GM23338 (cell line): ENCODE results near the gene FCGBP.

Experiments
- CREB1 ChIP-seq: fragments of 250-450 bp; sonication (Bioruptor Pico); IDR thresholded peaks from 2 replicates; pipeline ENCODE4 v1.5.0; 2020; ENCODE audit warnings: low read depth, mild to moderate bottlenecking, moderate library complexity
- CTCF ChIP-seq, 2 experiments: fragments of 200-600 bp in 1 of 2; sonication (generic) in 1 of 2; conservative IDR thresholded peaks; 2 replicates each; pipeline versions ENCODE4 v1.5.1 to v1.6.1; 2016 to 2017; ENCODE audit warnings: antibody characterized with exemption in 2 of 2, low read depth in 2 of 2, mild to moderate bottlenecking in 2 of 2, moderate library complexity in 1 of 2
- ETS1 ChIP-seq: IDR thresholded peaks from 2 replicates; pipeline ENCODE4 v1.6.1; 2016; ENCODE audit warnings: antibody characterized with exemption
- EZH2 ChIP-seq: fragments of 200-600 bp; sonication (generic); IDR thresholded peaks from one replicate; pipeline ENCODE4 v1.8.0; 2017; ENCODE audit warnings: antibody characterized with exemption, mild to moderate bottlenecking, low read depth; ENCODE audit not compliant: unreplicated experiment
- EZH2phosphoT487 ChIP-seq: fragments of 200-600 bp; sonication (generic); IDR thresholded peaks from one replicate; pipeline ENCODE4 v1.8.1; 2018; ENCODE audit warnings: antibody characterized with exemption; ENCODE audit not compliant: unreplicated experiment
- JUNB ChIP-seq: IDR thresholded peaks from one replicate; pipeline ENCODE4 v1.6.1; 2016; ENCODE audit warnings: antibody characterized with exemption; ENCODE audit not compliant: unreplicated experiment
- NANOG ChIP-seq: IDR thresholded peaks from 2 replicates; pipeline ENCODE4 v1.6.1; 2016; ENCODE audit warnings: antibody characterized with exemption, borderline replicate concordance
- POLR2AphosphoS5 ChIP-seq: IDR thresholded peaks from 2 replicates; pipeline ENCODE4 v1.6.1; 2016; ENCODE audit warnings: antibody characterized with exemption, low read depth
- REST ChIP-seq: IDR thresholded peaks from one replicate; pipeline ENCODE4 v1.6.1; 2018; ENCODE audit warnings: antibody characterized with exemption; ENCODE audit not compliant: unreplicated experiment
- STAT1 ChIP-seq: IDR thresholded peaks from one replicate; pipeline ENCODE4 v1.6.1; 2016; ENCODE audit warnings: antibody characterized with exemption; ENCODE audit not compliant: unreplicated experiment
- ZNF114 ChIP-seq: fragments of 250-450 bp; sonication (Bioruptor Pico); IDR thresholded peaks from 2 replicates; pipeline ENCODE4 v1.5.0; 2020; ENCODE audit warnings: mild to moderate bottlenecking, moderate library complexity
- ZNF462 ChIP-seq: fragments of 250-450 bp; sonication (Bioruptor Pico); IDR thresholded peaks from 2 replicates; pipeline ENCODE4 v1.5.0; 2020; ENCODE audit warnings: mild to moderate bottlenecking, moderate library complexity

- TF ChIP-seq CTCF (conservative IDR thresholded peaks at IDR 0.05; ENCODE audit: low read depth in 2 of 2): no peak
- TF ChIP-seq POLR2AphosphoS5: no peak
- TF ChIP-seq EZH2: no peak
- no peak for TF ChIP-seq CREB1 (CRISPR knock-in tag)
- TF ChIP-seq REST: no peak
- no peak for TF ChIP-seq EZH2phosphoT487
- no peak for TF ChIP-seq JUNB
- no peak for TF ChIP-seq ZNF462 (CRISPR knock-in tag)
- TF ChIP-seq NANOG: no peak
- TF ChIP-seq ZNF114: no peak
- TF ChIP-seq STAT1: no peak
- TF ChIP-seq ETS1: no peak
Measured at GRCh38 chr19:39941151-39941550, 6.7 kb upstream of the FCGBP start.
